Fibroblast of lung (primary cell): ENCODE measurements around the gene DSP. TPM values are rescaled to one million over a fixed set of nuclear protein-coding genes. Genes with fewer than 3 reads are reported as not detected.

Experiments
- DNase-seq, 2 donors: peaks; one replicate each; pipeline versions ENCODE4 v3.0.0 to v3.0.0-alpha.2; 2010; ENCODE audit warnings: low read depth in 2 of 2
- H2AFZ ChIP-seq: 2 replicates; pipeline ENCODE4 v1.5.1; 2012; ENCODE audit warnings: low read length, control low read depth, inconsistent platforms
- H3K27ac ChIP-seq: 2 replicates; pipeline ENCODE4 v1.5.1; 2011; ENCODE audit warnings: low read length, control low read depth; ENCODE audit not compliant: insufficient read depth
- H3K27me3 ChIP-seq: 2 replicates; pipeline ENCODE4 v1.5.1; 2011; ENCODE audit warnings: mild to moderate bottlenecking, low read length; ENCODE audit not compliant: control insufficient read depth, insufficient read depth
- H3K36me3 ChIP-seq: 2 replicates; pipeline ENCODE4 v1.5.1; 2011; ENCODE audit warnings: low read length; ENCODE audit not compliant: control insufficient read depth, insufficient read depth
- H3K4me1 ChIP-seq: 2 replicates; pipeline ENCODE4 v1.5.1; 2011; ENCODE audit warnings: low read length; ENCODE audit not compliant: control insufficient read depth, insufficient read depth; ENCODE audit errors: extremely low read depth
- H3K4me2 ChIP-seq: 2 replicates; pipeline ENCODE4 v1.5.1; 2011; ENCODE audit warnings: low read length, control low read depth; ENCODE audit not compliant: insufficient read depth; ENCODE audit errors: extremely low read depth
- H3K4me3 ChIP-seq, 4 experiments: fragments of 200-600 bp in 1 of 4; sonication (generic) in 1 of 4; replicated peaks in 1 of 4; 2 replicates each; pipeline ENCODE4 v1.5.1; 2011 to 2016; ENCODE audit warnings: low read length in 4 of 4, low read depth in 3 of 4, mild to moderate bottlenecking in 3 of 4, control low read depth in 2 of 4, inconsistent platforms in 1 of 4, mixed read lengths in 1 of 4; ENCODE audit not compliant: insufficient read depth in 1 of 4; ENCODE audit errors: control extremely low read depth in 1 of 4
- H3K79me2 ChIP-seq: 2 replicates; pipeline ENCODE4 v1.5.1; 2012; ENCODE audit warnings: mild to moderate bottlenecking, low read length, inconsistent platforms; ENCODE audit not compliant: control insufficient read depth, insufficient read depth
- H3K9ac ChIP-seq: 2 replicates; pipeline ENCODE4 v1.5.1; 2011; ENCODE audit warnings: mild to moderate bottlenecking, low read length, control low read depth; ENCODE audit not compliant: insufficient read depth
- H3K9me3 ChIP-seq: 2 replicates; pipeline ENCODE4 v1.5.1; 2012; ENCODE audit warnings: low read depth, low read length; ENCODE audit not compliant: control insufficient read depth, insufficient read depth
- H4K20me1 ChIP-seq: 2 replicates; pipeline ENCODE4 v1.5.1; 2011; ENCODE audit warnings: low read length; ENCODE audit not compliant: control insufficient read depth, insufficient read depth; ENCODE audit errors: extremely low read depth
- EZH2 ChIP-seq: IDR thresholded peaks from 2 replicates; pipeline ENCODE4 v1.5.1; 2012; ENCODE audit warnings: low read length, control low read depth, mild to moderate bottlenecking; ENCODE audit errors: missing control alignments
- polyA plus RNA-seq, 2 donors: library from polyadenylated mRNA; depleted of rRNA in 1 of 2; stranded (reverse) in 1 of 2; unstranded in 1 of 2; fragments of >200 nt; gene quantifications; 2 replicates each; pipeline ENCODE4 v1.2.1, GENCODE V29; 2011 to 2012; ENCODE audit warnings: missing spikeins in 1 of 2
- total RNA-seq: library from RNA; depleted of rRNA; stranded (reverse); fragments of >200 nt; gene quantifications from 2 replicates; pipeline ENCODE4 v1.2.1, GENCODE V29; 2014
- TF ChIP-seq, protein P1 (sequence below), 2 donors: IDR thresholded peaks in 1 of 2; conservative IDR thresholded peaks in 1 of 2; 1 replicate in 1 of 2; 2 replicates in 1 of 2; pipeline ENCODE4 v1.5.1; 2011 to 2012; ENCODE audit warnings: low read length in 2 of 2, control low read depth in 1 of 2, inconsistent platforms in 1 of 2, low read depth in 1 of 2, mild to moderate bottlenecking in 1 of 2

DSP gene
- total and polyA plus RNA-seq, 2 donors (not counting 1 experiment from before 2014, with no cell fraction given): 3.8 TPM; not detected in 1

DNA sequence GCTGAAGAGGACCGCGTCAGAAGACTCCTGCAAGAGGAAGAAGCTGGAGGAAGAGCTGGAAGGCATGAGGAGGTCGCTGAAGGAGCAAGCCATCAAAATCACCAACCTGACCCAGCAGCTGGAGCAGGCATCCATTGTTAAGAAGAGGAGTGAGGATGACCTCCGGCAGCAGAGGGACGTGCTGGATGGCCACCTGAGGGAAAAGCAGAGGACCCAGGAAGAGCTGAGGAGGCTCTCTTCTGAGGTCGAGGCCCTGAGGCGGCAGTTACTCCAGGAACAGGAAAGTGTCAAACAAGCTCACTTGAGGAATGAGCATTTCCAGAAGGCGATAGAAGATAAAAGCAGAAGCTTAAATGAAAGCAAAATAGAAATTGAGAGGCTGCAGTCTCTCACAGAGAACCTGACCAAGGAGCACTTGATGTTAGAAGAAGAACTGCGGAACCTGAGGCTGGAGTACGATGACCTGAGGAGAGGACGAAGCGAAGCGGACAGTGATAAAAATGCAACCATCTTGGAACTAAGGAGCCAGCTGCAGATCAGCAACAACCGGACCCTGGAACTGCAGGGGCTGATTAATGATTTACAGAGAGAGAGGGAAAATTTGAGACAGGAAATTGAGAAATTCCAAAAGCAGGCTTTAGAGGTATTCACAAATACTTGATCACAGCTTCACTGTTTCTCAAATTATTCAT is 39.6 kb downstream of the DSP start:
- Histone ChIP-seq H3K9ac (no peak overlapping the region), H3K9me3 (no peaks in the 10 kb centered on the region), H3K4me1 (no peaks in the 10 kb centered on the region), H3K27me3 (peaks cover 3% of the 10 kb centered on the region), H3K27ac (no peak overlapping the region), H4K20me1 (no peaks in the 10 kb centered on the region), H3K4me2 (no peak overlapping the region), H3K79me2 (no peaks in the 10 kb centered on the region), H2AFZ (no peak overlapping the region), H3K36me3 (no peaks in the 10 kb centered on the region), H3K4me3 (no peak overlapping the region)
- TF ChIP-seq EZH2: no peak
- TF ChIP-seq, protein P1, sequence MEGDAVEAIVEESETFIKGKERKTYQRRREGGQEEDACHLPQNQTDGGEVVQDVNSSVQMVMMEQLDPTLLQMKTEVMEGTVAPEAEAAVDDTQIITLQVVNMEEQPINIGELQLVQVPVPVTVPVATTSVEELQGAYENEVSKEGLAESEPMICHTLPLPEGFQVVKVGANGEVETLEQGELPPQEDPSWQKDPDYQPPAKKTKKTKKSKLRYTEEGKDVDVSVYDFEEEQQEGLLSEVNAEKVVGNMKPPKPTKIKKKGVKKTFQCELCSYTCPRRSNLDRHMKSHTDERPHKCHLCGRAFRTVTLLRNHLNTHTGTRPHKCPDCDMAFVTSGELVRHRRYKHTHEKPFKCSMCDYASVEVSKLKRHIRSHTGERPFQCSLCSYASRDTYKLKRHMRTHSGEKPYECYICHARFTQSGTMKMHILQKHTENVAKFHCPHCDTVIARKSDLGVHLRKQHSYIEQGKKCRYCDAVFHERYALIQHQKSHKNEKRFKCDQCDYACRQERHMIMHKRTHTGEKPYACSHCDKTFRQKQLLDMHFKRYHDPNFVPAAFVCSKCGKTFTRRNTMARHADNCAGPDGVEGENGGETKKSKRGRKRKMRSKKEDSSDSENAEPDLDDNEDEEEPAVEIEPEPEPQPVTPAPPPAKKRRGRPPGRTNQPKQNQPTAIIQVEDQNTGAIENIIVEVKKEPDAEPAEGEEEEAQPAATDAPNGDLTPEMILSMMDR (conservative IDR thresholded peaks at IDR 0.05 in 1 of 2, IDR thresholded peaks at IDR 0.05 in 1 of 2; ENCODE audit: low read depth in 1 of 2, low read length in 2 of 2): no peak
- no peak for DNase-seq

DNA sequence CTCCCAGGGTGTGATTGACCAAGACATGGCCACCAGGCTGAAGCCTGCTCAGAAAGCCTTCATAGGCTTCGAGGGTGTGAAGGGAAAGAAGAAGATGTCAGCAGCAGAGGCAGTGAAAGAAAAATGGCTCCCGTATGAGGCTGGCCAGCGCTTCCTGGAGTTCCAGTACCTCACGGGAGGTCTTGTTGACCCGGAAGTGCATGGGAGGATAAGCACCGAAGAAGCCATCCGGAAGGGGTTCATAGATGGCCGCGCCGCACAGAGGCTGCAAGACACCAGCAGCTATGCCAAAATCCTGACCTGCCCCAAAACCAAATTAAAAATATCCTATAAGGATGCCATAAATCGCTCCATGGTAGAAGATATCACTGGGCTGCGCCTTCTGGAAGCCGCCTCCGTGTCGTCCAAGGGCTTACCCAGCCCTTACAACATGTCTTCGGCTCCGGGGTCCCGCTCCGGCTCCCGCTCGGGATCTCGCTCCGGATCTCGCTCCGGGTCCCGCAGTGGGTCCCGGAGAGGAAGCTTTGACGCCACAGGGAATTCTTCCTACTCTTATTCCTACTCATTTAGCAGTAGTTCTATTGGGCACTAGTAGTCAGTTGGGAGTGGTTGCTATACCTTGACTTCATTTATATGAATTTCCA is 43.9 kb downstream of the DSP start:
- no peaks in the 10 kb centered on the region for H3K9me3 ChIP-seq
- H3K79me2 ChIP-seq: peaks cover 4% of the 10 kb centered on the region
- H2AFZ ChIP-seq: no peak overlapping the region
- no peak for DNase-seq
- no peak overlapping the region for H3K9ac ChIP-seq
- H3K4me2 ChIP-seq: no peak overlapping the region
- no peaks in the 10 kb centered on the region for H3K36me3 ChIP-seq
- no peak for TF ChIP-seq EZH2
- TF ChIP-seq, protein P1 (conservative IDR thresholded peaks at IDR 0.05 in 1 of 2, IDR thresholded peaks at IDR 0.05 in 1 of 2; ENCODE audit: low read depth in 1 of 2, low read length in 2 of 2): no peak
- H4K20me1 ChIP-seq: no peaks in the 10 kb centered on the region
- H3K27me3 ChIP-seq: peaks cover 3% of the 10 kb centered on the region
- H3K27ac ChIP-seq: no peak overlapping the region
- H3K4me3 ChIP-seq: no peak overlapping the region
- no peaks in the 10 kb centered on the region for H3K4me1 ChIP-seq

DNA sequence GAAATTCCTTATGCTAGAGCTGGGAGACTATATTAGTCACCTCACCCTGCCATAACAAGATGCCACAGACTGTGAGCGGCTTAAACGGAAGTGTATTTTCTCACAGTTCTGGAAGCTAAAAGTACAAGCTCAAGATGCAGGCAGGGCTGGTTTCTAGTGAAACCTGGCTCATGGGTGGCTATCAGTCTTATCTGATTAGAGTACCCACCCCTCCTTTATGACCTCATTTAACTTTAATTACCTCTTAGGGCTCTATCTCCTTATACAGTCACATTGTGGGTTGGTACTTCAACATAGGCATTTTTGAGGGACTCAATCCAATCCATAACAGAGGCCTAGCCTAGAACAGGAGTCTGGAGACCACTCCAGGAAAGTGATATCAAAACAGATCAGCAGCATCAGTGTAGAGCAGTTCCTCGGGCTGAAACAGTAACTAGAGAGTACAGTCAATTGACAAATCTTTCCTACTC is 46.2 kb downstream of the DSP start:
- Histone ChIP-seq H3K79me2 (peaks cover 25% of the 10 kb centered on the region), H3K9me3 (no peaks in the 10 kb centered on the region), H3K27me3 (no peaks in the 10 kb centered on the region), H3K4me1 (no peaks in the 10 kb centered on the region), H4K20me1 (no peaks in the 10 kb centered on the region), H3K9ac (no peak overlapping the region), H3K36me3 (no peaks in the 10 kb centered on the region), H3K4me3 (no peak overlapping the region), H3K4me2 (no peak overlapping the region), H2AFZ (no peak overlapping the region), H3K27ac (no peak overlapping the region)
- peak in 1 of 2 donors; percentile 51 for DNase-seq
- no peak for TF ChIP-seq EZH2
- TF ChIP-seq, protein P1 (conservative IDR thresholded peaks at IDR 0.05 in 1 of 2, IDR thresholded peaks at IDR 0.05 in 1 of 2; ENCODE audit: low read depth in 1 of 2, low read length in 2 of 2): no peak
